ENCODE measurements around the gene GUCY1B1.

DNA sequence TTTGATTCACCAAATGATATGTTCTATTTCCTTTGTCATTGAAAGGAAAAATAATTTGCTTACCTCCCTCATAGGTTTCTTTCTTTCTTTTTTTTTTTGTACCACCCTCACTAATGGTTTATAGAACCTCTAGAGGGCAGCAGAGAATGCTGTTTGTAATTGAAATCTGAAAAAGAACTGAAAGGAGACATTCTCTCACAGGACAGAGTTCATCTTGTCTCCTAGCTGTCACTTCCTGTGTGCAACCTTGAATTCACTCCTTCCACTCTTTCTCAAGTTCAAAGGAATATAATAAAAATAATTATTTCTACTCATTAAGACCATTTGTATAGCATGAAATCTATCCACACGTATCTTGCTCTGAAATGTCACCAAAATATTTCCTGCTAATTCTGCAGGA is 51.0 kb downstream of the GUCY1B1 start:
- TF ChIP-seq, protein P1, sequence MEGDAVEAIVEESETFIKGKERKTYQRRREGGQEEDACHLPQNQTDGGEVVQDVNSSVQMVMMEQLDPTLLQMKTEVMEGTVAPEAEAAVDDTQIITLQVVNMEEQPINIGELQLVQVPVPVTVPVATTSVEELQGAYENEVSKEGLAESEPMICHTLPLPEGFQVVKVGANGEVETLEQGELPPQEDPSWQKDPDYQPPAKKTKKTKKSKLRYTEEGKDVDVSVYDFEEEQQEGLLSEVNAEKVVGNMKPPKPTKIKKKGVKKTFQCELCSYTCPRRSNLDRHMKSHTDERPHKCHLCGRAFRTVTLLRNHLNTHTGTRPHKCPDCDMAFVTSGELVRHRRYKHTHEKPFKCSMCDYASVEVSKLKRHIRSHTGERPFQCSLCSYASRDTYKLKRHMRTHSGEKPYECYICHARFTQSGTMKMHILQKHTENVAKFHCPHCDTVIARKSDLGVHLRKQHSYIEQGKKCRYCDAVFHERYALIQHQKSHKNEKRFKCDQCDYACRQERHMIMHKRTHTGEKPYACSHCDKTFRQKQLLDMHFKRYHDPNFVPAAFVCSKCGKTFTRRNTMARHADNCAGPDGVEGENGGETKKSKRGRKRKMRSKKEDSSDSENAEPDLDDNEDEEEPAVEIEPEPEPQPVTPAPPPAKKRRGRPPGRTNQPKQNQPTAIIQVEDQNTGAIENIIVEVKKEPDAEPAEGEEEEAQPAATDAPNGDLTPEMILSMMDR (conservative IDR thresholded peaks at IDR 0.05): peak; percentile 66
- no peak for TF ChIP-seq EZH2 (IDR thresholded peaks at IDR 0.05; ENCODE audit: low read depth)

Data from PC-9 (cell line).